Measurements from ENCODE around the gene STEAP3. TPM values are rescaled to one million over a fixed set of nuclear protein-coding genes. Genes with fewer than 3 reads are reported as not detected.

Gene STEAP3
- total RNA-seq, 1 experiment from 2014 or later: 32.3 TPM

GRCh38 chr2:119293254-119293653 is 69.6 kb downstream of the STEAP3 start:
- ATAC-seq (no peak), DNase-seq (ENCODE audit: low read depth, low spot score) (no peak)
- H3K27me3 ChIP-seq (ENCODE audit: insufficient read depth, low read length): no peaks in the 10 kb centered on the region
- TF ChIP-seq EZH2 (IDR thresholded peaks at IDR 0.05) (no peak), JUND (IDR thresholded peaks at IDR 0.05) (no peak), RAD21 (IDR thresholded peaks at IDR 0.05; ENCODE audit: low read depth) (no peak), MAX (IDR thresholded peaks at IDR 0.05) (no peak), YY1 (IDR thresholded peaks at IDR 0.05; ENCODE audit: extremely low read depth, insufficient replicate concordance, low read depth, low read length) (no peak), ZFX (IDR thresholded peaks at IDR 0.05) (no peak), ELF1 (IDR thresholded peaks at IDR 0.05; ENCODE audit: borderline replicate concordance, low read depth) (no peak), CBX3 (IDR thresholded peaks at IDR 0.05; ENCODE audit: low read depth) (no peak), ZNF274 (IDR thresholded peaks at IDR 0.05; ENCODE audit: low read depth, low read length) (no peak), TCF7L2 (IDR thresholded peaks at IDR 0.05; ENCODE audit: borderline replicate concordance, extremely low read depth, insufficient read depth, insufficient read length) (no peak), CEBPB (IDR thresholded peaks at IDR 0.05; ENCODE audit: low read depth) (no peak)
- TF ChIP-seq, protein P1, sequence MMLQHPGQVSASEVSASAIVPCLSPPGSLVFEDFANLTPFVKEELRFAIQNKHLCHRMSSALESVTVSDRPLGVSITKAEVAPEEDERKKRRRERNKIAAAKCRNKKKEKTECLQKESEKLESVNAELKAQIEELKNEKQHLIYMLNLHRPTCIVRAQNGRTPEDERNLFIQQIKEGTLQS (IDR thresholded peaks at IDR 0.05): no peak
- TF ChIP-seq, protein P2, sequence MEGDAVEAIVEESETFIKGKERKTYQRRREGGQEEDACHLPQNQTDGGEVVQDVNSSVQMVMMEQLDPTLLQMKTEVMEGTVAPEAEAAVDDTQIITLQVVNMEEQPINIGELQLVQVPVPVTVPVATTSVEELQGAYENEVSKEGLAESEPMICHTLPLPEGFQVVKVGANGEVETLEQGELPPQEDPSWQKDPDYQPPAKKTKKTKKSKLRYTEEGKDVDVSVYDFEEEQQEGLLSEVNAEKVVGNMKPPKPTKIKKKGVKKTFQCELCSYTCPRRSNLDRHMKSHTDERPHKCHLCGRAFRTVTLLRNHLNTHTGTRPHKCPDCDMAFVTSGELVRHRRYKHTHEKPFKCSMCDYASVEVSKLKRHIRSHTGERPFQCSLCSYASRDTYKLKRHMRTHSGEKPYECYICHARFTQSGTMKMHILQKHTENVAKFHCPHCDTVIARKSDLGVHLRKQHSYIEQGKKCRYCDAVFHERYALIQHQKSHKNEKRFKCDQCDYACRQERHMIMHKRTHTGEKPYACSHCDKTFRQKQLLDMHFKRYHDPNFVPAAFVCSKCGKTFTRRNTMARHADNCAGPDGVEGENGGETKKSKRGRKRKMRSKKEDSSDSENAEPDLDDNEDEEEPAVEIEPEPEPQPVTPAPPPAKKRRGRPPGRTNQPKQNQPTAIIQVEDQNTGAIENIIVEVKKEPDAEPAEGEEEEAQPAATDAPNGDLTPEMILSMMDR (IDR thresholded peaks at IDR 0.05 in 2 of 3, conservative IDR thresholded peaks at IDR 0.05 in 1 of 3; ENCODE audit: borderline replicate concordance in 1 of 3, insufficient read depth in 1 of 3, low read depth in 2 of 3, low read length in 2 of 3): no peak
- ChIA-PET POLR2A (no interaction called here), CTCF (no interaction called here), RAD21 (ENCODE audit: low non-redundant PET in 1 of 2, low total read pairs in 2 of 2, uncharacterized antibody in 2 of 2, unreplicated experiment in 2 of 2) (no interaction called here)
- no peaks in the 10 kb centered on the region for H3K9me3 ChIP-seq (ENCODE audit: control insufficient read depth in 1 of 2, insufficient read depth in 1 of 2, low read depth in 1 of 2, low read length in 2 of 2)
- no peak overlapping the region for H3K4me2 ChIP-seq (ENCODE audit: low read length)
- H3K27ac ChIP-seq (ENCODE audit: low read depth, low read length): no peak overlapping the region
- intact Hi-C loops (cut with micrococcal nuclease): loop anchor here (10.0 kb wide), 1 partner anchor 182 kb away; no protein-coding TSS in a partner anchor
- no TSS peak for BruUV-seq (replicated peaks)
- H3K9me2 ChIP-seq (ENCODE audit: insufficient read depth): no peaks in the 10 kb centered on the region
- H3K9ac ChIP-seq (ENCODE audit: low read length): no peak overlapping the region
- H3K4me3 ChIP-seq (replicated peaks in 1 of 2; ENCODE audit: low read depth in 1 of 2, low read length in 2 of 2): no peak overlapping the region
- H4K20me1 ChIP-seq (ENCODE audit: insufficient read depth): no peaks in the 10 kb centered on the region
- H3K4me1 ChIP-seq (ENCODE audit: control insufficient read depth in 1 of 2, insufficient read depth in 2 of 2, low read length in 2 of 2): peaks cover 0 to 9% of the 10 kb centered on the region in 2 experiments; a peak in 1 of 4 replicates
- H3K36me3 ChIP-seq (ENCODE audit: control insufficient read depth in 1 of 2, insufficient read depth in 2 of 2, low read length in 2 of 2): no peaks in the 10 kb centered on the region
- H2AFZ ChIP-seq (ENCODE audit: low read depth, low read length, poor library complexity, severe bottlenecking): no peak overlapping the region
- H3K79me2 ChIP-seq (ENCODE audit: insufficient read depth, low read length): no peaks in the 10 kb centered on the region

Data from HCT116 (cell line).